ENCODE results near the gene C3orf52.

C3orf52 gene

DNA sequence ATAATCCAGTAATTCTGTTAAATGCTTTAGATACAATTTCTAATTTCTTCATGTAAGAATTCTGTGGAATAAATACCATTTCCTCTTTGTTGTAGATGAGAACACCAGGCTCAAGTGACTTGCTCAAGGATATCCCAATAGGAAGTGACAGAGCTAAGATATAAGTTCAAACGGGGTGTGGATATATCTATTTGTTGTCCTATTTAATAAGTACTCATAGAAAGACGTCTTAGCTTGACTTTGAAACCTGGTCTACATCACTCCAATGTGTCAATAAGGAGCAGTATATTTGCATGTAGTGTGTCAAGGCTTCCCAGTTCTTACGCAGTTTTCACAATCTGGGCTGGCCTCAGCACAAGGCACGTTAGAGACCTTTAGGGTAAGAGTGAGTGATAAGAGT, 51.6 kb downstream of the C3orf52 start:
- no peak for DNase-seq

DNA sequence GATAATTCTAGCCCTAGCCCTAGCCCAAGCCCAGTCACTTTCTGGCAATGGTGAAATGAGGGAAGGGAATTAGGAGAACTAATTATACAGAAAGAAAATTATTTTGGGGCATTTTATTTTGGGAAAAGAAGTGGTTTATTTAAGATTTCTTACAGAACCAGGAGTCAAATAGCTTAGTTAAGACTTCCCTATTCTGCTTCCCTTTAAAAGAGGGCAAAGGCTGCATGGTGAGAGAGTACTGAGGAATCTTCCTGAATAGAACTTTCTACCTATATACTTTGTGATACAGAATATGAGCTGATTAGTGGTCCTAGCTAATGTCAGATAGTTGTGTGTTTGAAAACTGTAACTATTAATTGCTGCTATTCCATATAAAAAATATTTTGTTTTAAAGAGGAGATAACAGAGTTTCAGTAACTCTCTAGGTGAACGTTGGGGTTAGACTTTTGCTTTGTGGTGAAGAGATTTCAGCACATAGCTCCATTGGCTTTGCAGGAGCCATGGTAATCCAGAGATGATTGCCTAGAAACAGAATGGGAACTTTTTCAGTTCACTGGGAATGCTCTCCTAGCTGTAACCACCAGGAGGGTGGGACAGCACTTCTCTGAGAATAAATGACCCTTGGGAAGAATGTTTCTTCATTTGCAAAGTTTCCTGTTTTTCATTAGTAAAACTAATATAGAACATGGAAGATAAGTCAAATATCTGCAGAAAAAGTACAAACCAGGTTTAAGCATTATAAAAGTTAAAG, 52.2 kb downstream of the C3orf52 start:
- DNase-seq = no peak

DNA sequence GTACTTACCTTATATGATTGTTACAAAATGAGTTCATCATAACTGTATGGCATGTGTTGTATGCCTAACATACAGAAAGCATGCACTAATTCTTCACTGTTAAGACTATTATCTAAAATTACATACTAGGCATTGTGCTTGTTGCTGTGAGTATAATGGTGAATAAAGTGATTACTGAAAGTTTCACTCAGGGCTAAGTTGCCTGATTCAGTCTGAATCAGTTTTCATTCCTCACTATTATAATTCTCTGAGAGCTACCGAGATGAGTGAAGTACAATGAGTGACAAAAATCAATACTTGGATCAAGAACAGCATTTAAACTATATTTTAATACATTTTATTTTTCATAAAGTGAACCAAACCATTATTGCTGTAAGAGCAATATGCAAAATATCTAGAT, 54.4 kb downstream of the C3orf52 start:
- no peak for DNase-seq

DNA sequence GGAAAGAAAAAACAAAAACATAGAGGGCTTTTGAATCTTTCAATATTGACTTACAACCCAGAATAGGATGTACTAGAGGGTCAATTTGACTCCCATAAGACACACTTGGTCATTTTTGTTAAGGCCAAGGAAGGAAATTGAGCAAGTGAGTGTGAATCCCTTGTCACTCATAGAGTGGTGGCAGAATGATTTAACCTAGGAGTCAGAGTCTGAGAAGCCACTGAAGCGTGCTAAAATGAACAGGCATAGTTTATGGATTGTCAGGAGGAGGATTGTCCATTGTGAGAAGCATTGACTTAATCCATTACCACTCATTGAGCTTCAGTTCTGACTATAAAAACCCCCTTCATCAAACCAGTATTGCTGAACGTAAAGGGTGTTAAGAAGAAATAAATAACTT, 55.1 kb downstream of the C3orf52 start:
- DNase-seq = no peak

DNA sequence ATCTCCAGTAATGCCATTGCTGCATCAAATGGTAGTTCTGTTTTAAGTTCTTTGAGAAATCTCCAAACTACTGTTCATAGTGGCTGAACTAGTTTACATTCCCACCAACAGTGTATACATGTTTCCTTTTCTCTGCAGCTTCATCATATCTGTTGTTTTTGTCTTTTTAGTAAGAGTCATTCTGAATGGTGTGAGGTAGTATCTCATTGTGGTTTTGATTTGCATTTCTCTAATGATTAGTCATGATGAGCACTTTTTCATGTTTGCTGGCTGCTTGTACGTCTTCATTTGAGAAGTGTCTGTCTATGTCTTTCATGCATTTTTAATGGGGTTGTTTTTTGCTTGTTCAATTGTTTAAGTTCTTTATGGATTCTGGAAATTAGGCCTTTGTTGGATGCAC, 57.1 kb downstream of the C3orf52 start:
- DNase-seq = no peak

DNA sequence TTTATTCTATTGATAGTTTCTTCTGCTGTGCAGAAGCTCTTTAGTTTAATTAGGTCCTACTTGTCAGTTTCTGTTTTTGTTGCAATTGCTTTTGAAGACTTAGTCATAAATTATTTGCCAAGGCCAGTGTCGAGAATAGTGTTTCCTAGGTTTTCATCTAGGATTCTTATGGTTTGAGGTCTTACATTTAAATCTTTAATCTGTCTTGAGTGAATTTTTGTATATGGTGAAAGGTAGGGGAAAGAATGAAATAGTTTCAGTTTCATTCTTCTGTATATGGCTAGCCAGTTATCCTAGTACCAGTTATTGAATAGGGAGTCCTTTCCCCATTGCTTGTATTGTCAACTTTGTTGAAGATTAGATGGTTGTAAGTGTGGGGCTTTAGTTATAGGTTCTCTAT, 57.5 kb downstream of the C3orf52 start:
- no peak for DNase-seq

DNA sequence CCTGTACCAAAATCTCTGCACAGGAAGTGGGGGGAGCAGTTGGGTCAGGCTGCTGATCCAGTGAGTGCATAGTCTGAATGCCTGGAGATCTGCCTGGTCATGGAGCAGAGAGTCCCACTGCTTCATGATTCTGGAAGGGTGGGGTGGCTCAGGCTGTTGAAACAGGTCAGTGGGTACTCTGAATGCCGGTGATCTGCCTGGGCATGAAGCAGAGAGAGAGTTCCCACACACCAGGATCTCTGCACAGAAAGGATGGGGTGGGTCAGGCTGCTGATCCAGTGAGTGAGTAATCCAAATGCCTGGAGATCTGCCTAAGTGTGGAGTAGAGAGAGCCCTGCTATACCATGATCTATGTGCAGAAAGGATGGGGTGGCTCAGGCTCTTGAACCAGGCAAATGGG, 62.9 kb downstream of the C3orf52 start:
- DNase-seq = no peak

DNA sequence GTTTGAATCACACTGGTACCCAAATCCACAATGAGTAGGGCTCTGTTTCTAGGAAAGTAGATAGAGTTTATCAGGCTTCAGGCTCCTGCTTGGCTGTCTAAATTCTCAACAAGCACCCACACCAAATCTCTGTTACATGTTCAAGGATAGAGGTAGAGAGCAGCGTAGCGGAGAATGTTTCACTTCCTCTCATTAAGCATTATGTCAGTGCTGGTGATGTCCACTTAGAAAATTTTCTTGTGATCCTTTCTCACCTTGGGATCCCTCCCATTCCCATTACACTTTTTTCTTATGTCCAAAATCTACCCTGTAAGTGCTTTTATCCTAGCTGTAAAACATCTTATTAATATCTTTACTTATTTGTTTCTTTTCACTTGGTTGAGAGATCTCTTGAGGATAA, 81.6 kb downstream of the C3orf52 start:
- DNase-seq = no peak

All from stimulated activated CD4-positive, alpha-beta T cell treated with anti-CD3 and anti-CD28 coated beads, Interleukin-4, amount 100 ng/mL, for 1 hour (primary cell).